ENCODE data around the gene ST6GALNAC3.
"Not testable (repeated sequence)": the region's sequence is repeated elsewhere in the genome, so short reads cannot be mapped to it uniquely, and the experiment has no call there.

The ST6GALNAC3 gene

DNA sequence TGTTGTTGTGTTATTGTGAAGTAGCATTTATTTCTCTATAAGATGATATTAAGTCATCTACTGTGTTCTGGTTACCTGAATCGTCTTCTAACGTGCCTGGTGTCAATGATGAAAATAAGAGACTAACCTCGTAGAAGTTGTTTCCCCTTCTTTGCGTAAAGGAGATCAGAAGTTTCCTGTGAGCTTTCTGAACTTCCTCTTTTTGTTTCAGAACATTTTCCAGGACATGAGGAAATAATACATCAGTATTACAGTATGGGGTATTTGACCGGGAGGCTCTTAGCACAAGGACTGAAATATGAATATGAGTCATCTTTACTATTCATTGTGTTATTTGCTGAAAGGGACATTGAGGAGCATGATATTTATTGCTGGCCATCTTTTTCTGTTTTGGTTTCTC is 1.3 kb downstream of the ST6GALNAC3 start:
- no peak for DNase-seq

DNA sequence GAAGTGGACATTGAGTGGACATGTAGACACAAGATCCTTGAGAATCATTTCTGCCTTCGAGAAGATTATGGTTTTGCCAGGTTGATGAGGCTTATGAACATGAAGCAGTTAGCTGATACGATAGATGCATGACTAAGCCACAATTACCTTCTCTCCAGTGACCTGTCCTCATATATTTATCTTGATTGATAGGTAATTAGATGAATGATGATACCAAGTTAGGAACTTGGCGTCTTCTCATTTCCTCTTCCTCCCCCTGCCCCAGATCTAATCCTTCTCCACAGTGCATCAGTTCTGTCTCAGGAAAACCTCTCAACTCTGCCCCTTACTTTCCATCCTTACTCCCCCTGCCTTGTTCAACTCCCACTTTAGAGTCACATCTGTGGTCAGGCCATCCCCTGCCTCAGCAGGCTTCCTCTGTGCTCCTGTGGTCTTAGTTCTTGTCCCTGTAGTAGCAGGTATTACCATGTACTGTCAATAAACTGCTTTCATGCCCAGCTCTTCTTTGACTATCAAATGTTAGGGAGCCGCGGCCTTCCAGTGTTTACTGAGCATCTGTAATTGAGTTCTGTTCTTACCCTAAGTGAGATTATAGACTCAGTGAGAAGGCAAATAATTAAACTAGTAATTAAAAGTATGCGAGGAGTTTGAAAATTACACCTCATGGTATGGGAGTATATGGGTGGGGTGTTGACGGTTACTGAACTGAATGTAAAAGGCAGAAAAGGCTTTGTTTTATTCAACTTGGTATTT is 5.1 kb downstream of the ST6GALNAC3 start:
- no peak for DNase-seq

DNA sequence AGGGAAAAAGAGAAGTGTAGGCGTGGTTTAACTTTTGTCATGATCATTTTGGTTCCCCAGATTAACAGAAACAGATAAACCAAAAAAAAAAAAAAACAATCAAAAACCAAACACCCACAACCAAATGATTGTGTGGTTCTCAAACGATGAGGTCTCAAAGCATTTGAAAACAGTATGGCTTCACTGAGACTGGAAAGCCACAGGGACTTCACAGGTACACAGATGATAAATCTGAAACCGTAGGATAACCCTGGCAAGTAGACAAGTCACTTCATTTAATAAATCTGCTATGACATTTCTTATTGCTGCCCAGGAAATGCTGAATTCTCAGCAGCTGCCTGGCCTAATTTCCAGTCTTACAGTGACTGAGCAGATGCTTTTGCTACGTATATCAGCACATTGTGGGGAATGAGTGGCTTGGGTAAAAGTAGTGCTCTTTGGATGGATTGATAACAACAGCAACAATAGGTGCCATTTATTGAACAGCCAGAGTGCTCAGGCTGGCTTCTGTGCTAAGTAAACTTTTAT is 6.1 kb downstream of the ST6GALNAC3 start:
- DNase-seq: no peak

DNA sequence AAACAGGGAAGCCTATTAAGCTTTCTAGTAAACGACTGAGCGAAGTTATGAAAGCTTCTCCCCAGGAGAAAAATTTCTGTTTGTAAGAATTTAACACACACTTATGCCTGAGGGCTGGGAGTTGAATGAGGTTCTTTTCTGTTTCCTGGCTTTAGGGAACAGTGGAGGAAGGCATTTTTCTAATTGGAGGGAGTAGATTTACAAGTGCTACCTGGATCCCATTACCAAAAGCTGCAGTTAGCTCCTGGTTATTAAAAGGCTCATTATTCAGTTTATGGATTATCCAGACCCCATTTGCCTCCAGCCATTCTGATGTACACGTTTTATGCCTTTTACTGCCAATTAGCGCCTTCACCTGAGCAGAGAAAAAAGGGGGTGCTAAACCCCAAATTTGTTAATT is 7.5 kb downstream of the ST6GALNAC3 start:
- DNase-seq: no peak

DNA sequence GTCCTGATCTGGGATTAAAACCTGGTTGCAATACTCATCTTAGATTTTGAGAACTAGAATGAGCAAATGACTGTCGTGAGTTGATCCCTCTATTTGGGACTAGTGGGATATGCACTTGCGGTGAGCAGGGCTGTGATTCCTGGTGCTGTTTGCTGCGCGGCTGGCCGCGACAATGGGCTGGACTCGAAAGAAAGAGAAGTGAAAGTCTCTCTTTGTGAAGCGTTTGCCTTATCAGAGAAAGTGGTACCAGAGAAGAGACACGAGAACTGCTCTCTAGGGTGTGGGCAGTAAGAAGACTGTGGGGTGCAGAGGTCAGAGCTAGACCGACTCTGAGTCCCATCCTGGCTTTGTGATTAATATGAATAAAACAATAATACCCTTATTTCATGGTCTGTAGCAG is 8.6 kb downstream of the ST6GALNAC3 start:
- no peak for DNase-seq

DNA sequence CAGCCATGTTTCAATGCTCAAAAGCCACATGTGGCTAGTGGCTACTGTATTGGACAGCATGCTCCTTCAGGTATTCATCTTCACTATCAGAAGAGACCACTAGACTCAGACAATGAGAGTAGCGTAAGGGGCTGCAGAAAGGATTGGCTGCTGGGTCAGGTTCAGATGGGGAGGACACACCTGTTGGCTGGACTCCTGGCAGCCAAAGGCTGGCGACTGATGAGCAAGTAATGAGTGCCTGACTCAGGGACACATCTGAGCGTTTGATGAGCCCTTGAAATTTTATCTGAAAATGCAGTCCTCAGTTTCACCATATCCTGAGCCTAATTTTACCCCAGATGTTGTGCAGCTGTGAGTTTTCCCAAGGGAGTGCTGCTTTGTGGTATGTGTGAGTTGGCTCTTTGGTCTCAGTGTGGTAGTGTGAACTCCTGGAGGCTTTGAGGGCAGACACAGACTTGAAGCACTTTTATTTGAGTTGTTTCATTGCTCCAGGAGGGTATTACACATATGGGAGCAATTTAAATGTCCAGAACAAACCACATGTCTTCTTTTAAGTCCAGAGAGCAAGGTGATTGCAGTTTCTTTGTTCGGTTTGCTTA is 9.6 kb downstream of the ST6GALNAC3 start:
- DNase-seq: no peak

DNA sequence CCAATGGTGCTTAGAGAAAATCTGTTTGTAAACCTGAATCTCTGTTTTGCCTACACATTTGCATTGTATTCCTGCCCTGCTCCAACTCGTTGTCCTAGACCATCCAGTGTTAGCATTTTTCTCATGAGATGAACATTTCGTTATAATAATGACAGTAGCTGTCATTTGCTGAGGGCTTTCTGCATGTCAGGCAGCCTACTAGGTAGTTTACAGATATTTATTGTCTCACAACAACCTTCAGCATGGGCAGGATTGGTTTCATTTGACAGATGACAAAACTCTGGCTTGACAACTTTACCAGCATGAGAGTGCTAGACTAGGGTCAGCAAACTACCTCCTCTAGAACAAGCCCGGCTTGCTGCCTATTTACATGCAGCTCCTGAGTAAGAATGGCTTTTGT is 10.1 kb downstream of the ST6GALNAC3 start:
- no peak for DNase-seq

DNA sequence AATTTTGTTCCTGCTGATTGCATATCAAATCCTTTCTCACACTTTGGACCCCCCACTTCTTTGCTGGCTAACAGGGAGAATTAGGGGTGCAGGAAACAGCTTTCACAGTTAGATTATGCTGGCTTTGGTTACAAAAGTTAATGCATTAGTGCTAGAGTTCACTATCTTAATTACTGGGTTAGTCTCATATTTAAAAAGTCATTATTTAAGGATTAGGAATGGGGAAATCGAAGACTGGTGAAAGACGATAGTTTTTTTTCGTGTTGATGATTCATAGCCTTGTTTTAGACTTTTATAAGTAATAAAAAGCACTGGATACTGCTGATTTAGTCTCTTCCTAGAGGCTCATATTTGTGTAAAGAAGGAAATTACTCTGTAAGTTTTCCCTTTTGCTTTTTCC is 11.6 kb downstream of the ST6GALNAC3 start:
- no peak for DNase-seq

DNA sequence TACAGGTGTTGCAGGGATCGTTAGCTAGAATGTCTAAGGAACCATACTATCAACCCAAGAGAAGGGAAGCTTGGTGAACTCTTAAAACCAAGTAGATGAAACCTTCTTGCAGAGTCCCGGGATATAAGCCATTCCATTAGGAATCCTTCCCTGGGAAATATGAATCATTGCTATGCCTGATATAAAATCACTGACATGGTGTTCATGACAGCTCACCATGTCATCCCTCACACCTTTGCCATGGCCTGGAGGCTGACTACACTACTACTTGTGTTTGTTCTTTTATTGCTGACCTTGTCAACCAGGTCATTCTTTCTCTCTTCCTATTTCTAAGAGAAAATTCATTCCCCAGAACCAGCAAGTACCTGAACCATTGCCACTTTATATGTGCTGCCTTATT is 12.1 kb downstream of the ST6GALNAC3 start:
- DNase-seq: no peak

DNA sequence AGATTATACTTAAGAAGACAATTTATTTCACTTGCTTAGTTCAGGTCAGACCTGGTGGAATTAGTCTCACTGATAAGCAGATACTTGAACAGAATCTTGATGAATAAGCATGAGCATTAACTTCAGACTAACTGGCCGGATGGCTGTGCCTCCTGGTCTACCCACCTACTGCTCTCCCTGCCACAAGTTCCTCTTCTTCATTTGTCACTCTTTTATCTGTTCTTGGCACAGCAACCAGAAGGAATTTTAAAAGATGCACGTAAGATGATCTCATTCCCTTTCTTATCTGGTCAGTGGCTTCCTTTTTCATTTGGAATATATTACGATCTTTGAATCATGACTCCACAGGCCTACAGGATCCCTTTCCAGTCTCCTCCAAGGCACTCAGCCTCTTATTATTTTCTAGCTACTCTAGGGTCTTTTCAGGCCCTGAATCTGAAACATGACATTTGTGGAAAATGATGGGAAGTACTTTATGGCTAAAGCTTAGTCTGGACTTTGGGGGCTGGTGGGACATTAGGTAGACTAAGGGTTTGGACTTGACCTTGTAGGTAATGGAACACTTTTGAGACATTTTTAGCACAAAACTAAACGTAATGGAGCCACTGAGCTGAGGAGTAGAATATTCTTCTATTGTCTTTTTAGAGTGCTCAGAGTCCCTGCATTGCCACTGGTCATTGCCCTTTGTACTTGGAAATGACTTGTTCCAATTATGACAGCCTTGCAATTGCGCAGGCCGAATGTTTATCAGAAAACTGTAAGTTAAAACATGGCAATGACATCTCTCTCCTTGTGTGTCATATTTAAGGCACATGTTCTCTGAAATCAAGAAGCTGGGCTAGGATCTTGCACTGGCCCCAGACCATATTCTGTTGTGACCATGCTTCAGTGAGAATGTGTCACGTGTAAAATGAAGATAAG is 16.0 kb downstream of the ST6GALNAC3 start:
- no peak for DNase-seq

DNA sequence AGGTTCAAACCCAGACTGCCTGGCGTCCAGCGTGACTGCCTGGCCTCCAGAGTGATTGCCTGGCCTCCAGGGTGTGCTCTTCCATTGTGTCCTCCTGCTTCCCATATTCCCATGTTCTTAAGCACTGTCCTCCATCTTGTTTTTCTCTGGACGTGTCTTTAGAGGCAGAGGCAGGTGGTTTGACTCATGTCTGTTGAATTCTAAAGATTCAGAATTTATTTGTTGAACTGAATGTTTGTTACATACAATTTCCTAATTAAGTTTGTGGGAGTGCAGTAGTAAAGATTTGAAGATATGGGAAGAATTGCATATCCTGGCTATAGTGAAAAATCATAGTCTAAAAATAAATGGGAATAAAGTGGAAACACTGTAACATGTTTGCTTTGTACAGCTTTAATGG is 18.3 kb downstream of the ST6GALNAC3 start:
- DNase-seq: no peak

DNA sequence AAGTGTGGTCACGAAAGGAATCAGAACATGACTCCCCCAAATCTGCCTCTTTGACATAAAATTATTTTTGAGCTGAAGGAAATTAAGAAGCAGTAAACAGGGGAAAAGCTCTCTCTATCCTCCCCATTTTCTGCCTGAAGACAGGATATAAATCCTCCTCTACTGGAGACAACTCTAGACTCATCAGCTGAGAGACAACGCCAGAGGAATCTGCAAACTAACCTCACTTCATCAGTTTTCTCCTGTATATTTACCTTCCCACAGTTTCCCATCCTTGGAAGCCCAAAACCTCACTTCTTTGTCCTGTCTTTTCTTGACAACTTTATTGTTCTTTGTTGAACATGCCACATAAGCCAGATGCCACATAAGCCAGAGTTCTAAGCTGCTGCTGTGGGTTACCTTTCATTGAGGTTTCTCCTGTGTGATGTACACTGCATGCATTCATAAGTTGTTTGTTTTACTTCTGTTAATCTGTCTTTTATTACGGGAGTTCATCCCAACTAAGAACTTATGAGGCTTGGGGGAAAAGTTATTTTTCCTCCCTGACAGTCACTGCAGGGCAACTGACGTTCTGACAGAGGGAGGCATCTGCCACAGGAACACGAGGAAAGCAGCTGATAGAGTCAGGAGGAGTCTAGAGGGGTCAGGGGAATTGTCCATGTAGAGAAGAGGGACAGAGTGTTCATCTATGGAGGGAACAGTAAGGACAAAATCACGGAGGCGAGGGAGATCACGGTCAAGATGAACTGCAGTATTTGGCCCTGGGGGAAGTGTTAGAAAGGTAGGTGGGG is 19.2 kb downstream of the ST6GALNAC3 start:
- DNase-seq: no peak

DNA sequence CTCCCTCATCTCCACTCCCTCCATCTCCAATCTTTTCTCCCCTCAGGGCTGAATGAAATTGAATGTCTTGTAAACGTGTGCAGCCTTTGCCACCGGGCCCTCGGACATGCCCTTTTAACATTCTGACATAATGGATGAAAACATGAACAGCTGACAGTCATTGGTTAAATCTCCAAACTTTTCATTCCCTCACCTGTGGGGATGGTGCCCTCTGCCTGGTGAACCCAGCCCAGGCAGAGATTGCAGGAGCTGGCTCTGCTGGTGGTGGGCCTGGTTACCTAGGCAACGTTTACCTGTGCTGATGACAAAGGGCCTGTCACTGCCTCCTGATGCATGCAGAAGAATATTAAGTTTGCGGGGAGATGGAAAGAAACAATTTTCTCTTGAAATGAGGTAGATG is 21.3 kb downstream of the ST6GALNAC3 start:
- DNase-seq: no peak

DNA sequence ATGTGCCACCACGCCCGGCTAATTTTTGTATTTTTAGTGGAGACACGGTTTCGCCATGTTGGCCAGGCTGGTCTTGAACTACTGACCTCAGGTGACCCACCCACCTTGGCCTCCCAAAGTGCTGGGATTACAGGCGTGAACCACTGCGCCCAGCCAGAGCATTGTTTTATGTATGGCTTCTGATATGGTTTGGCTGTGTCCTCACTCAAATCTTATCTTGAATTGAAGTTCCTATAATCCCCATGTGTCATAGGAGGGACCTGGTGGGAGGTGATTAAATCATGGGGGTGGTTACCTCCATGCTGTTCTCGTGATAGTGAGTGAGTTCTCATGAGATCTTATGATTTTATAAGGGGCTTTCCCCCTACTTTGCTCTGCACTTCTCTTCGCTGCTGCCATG is 22.5 kb downstream of the ST6GALNAC3 start:
- not testable (repeated sequence) for DNase-seq

DNA sequence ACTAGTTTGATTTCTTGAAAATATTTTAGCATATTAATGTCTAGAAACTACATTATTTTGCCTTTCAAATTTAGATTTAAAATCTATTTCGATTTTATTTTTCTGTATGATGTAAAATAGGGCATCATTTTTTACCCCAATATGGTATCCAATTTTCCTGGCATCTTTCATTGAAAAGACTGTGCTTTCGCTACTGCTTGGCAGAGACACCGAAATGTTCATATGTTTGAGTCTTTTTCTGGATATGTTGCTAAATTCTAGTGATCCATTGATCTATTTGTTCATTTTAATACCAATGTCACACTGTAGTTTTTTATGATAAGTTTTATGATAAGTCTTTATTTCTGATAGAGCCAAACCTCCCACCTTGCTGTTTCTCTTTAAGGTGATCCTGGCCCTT is 24.3 kb downstream of the ST6GALNAC3 start:
- DNase-seq: no peak

DNA sequence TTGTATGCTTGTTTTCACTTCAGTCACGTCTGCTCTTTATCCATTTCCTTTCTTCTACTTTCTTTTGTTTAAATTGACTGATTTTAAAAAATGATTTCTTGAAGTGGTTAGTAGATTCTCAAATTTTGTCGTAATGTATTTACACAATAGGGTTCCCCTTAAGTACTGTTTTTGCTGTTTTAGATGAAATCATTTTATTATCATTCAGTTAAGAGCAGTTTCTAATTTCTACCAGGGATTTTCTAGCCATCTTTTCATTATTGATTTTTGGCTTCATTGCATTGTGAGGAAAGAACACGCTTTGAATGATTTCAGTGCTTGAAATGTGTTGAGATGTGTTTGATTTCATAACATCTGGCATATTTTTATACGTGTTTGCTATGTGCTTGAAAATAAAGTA is 27.0 kb downstream of the ST6GALNAC3 start:
- DNase-seq: no peak

DNA sequence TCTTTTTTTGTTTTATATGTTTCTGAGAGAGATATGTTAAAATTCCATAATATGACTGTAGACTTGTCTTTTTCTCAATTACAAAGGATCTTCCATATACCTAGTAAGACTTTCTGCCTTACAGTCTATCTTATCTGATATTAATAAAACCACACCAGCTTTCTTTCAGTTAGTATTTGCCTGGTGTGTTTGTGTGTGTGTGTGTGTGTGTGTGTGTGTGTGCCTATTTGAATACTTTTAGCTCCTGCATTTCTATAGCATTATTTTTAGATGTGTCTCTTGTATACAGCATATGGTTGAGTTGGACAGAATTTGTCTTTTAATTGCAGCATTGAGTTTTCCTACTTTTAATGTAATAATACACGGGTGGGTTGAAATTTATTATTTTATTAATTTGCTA is 27.5 kb downstream of the ST6GALNAC3 start:
- no peak for DNase-seq

DNA sequence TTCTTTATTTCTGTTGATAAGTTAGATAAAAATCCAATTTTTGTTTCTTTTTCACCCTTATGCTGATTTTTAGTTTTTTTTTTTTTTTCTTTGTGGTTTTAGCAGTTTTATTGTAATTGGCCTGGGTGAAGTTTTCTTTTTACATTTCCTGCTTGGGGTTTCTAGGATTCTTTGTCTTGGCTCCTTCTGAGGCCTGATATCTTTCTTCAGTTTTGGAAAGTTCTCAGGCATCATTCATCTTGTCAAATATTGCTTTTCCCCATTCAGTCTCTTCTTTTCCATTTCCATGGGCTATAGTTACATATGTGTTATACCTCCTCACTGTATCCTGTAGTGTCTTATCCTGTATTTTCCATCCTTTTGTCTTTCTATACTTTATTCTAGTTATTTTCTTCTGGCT is 28.5 kb downstream of the ST6GALNAC3 start:
- DNase-seq: no peak

DNA sequence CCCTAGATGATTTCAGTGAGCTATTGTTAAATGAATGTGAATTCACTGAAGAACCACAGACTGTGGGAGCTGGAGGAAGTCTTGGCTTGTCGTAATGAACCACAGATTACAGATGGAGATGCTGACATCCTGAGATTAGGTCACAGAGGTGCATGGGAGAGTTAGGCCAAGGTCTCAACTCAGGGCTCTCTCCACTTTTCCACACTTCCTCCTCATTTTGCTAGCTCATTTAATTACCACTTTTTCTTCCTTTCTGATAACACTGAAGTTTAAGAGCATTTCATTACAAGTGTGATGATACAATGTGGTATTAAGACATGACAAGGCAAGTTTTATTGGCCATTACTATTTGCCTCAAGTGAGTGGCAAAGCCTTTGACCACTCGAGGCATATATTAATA is 30.8 kb downstream of the ST6GALNAC3 start:
- no peak for DNase-seq

DNA sequence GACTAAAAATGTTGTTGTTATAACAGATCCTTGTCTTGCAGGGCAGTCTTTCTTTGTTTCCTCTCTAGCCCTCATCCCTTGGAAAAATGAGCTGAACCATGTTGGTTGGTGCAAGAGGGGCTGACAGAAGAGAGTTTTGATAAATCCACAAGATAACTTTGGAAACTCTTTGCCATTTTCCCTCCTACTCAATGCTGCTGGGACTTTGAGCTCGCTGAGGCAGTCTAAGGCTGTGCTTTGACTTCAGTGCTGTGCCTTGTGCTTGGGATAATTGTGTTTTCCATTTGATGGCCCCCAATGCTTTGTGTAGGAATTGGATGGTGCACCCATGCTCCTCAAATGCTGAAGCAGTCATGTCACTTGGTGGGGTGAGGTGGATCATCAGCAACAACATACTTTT is 31.7 kb downstream of the ST6GALNAC3 start:
- DNase-seq: no peak

DNA sequence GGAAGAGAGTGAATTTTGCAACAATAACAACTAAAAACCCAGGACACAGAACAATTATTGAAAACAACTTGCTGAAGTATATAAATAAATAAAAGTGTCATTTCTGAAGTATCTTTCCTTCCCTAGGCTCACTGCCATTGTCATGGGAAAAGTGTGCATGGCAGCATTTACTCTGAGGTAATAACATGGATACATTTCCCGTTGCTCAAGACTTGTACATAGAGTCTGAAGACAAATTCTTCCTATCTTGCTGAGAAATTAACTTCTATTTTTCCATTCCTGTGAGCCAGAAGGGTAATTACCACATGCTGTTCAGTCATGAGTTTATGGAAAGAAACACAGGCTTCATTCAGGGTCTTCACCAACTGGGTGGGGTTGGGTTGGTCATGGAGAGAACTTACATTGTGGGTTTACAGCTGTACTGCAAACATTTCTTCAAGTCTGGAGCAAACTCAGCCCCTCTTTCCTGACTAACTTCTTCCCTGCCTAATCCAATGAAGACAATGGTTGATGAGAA is 32.2 kb downstream of the ST6GALNAC3 start:
- DNase-seq: no peak

DNA sequence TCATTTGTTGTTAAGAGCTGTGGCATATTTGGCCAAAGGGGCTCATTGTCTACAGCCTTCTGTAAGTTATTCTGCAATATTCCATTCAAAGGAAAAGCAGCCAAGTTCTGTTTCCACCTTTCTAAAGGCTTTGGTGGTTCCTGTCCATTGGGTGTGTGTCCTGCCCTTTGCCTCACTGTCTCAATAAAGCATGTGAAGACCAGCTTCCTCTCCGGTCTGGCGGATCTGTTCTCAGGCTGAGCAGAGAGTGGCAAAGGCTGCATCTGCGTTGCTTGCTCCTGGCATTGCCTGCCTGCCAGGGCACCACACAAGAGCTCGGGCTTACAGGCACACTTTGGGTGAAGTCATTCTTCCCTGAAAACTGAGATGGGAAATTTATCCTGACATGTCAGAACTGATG is 34.9 kb downstream of the ST6GALNAC3 start:
- DNase-seq: no peak

All from NCI-H2107 (cell line).